ENCODE data around the gene SYNGR3.

DNA sequence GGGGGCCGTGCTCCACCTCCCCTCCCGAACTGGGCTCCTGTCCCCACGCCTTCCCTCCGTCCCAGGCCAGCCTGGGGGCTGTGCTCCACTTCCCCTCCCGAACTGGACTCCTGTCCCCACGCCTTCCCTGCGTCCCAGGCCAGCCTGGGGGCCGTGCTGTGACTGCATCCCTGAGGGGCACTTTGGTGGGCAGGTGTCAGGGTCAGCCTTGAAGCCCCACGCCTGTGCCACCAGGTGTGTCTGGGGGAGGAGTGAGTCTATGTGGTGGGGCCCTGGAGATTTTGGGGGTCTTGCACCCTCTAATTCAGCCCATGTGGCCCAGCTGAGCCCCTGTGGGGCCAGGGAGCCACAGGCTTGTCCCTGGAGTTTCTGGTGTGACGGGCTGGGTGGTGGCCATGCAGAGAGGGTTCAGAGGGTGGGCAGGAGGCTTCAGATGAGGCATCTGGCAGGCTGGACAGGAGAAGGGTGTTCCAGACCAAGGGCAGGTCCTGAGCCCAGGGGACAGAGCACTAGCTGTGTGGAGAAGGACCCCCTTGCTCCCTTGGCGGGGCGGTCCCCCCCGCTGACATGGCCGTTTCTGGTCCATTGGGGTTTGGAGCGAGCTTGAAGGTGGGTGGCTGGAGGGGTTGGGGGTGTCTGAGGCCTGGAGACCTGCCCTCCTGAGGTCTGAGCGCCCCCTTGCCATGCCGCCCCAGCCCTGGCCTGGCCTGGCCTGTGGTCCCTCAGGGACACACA, 45.1 kb downstream of the SYNGR3 start:
- TF ChIP-seq SMAD3 (CRISPR knock-in tag; IDR thresholded peaks at IDR 0.05) (no peak), EP300 (IDR thresholded peaks at IDR 0.05; ENCODE audit: low read depth in 2 of 2, low read length in 2 of 2) (no peak), EP300 (CRISPR knock-in tag; IDR thresholded peaks at IDR 0.05; ENCODE audit: borderline replicate concordance) (no peak), ZNF619 (CRISPR knock-in tag; IDR thresholded peaks at IDR 0.05) (no peak), POLR2AphosphoS5 (IDR thresholded peaks at IDR 0.05; ENCODE audit: low read depth, low read length) (no peak; the same call in 1 of the 2 replicates), ZNF253 (CRISPR knock-in tag; IDR thresholded peaks at IDR 0.05; ENCODE audit: borderline replicate concordance) (no peak), JUND (CRISPR knock-in tag; IDR thresholded peaks at IDR 0.05) (no peak)
- TF ChIP-seq, protein P1, sequence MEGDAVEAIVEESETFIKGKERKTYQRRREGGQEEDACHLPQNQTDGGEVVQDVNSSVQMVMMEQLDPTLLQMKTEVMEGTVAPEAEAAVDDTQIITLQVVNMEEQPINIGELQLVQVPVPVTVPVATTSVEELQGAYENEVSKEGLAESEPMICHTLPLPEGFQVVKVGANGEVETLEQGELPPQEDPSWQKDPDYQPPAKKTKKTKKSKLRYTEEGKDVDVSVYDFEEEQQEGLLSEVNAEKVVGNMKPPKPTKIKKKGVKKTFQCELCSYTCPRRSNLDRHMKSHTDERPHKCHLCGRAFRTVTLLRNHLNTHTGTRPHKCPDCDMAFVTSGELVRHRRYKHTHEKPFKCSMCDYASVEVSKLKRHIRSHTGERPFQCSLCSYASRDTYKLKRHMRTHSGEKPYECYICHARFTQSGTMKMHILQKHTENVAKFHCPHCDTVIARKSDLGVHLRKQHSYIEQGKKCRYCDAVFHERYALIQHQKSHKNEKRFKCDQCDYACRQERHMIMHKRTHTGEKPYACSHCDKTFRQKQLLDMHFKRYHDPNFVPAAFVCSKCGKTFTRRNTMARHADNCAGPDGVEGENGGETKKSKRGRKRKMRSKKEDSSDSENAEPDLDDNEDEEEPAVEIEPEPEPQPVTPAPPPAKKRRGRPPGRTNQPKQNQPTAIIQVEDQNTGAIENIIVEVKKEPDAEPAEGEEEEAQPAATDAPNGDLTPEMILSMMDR (CRISPR knock-in tag; IDR thresholded peaks at IDR 0.05) = peak; percentile 44; the same call in 1 of the 2 replicates

Data from HepG2 (cell line).